HEK293T (cell line): ENCODE results near the gene ITGB7.

ENCODE experiments used
- CTCF ChIA-PET: fragments of 350-600 bp; formaldehyde crosslinking; extraction: SDS; loops from one replicate; lab custom pipeline; 2021; ENCODE audit warnings: antibody characterized with exemption, inconsistent platforms; lab: Yijun Ruan, JAX
- POLR2A ChIA-PET: fragments of 350-600 bp; formaldehyde crosslinking; extraction: SDS; loops from one replicate; lab custom pipeline; 2020; ENCODE audit warnings: antibody characterized with exemption, inconsistent platforms; lab: Yijun Ruan, JAX
- DNase-seq: peaks from one replicate; pipeline ENCODE4 v3.0.0; 2012; ENCODE audit warnings: mixed read lengths; ENCODE audit errors: extremely low spot score
- ARNT ChIP-seq: fragments of 450-650 bp; IDR thresholded peaks from 2 replicates; pipeline ENCODE4 v1.6.1; 2017; ENCODE audit warnings: mild to moderate bottlenecking
- BHLHE40 ChIP-seq: fragments of 450-650 bp; IDR thresholded peaks from 2 replicates; pipeline ENCODE4 v1.6.1; 2016; ENCODE audit warnings: mild to moderate bottlenecking, moderate library complexity, borderline replicate concordance
- CTBP1 ChIP-seq: fragments of 450-650 bp; IDR thresholded peaks from 2 replicates; pipeline ENCODE4 v1.6.1; 2016; ENCODE audit warnings: borderline replicate concordance
- ELF4 ChIP-seq: fragments of 450-650 bp; IDR thresholded peaks from 2 replicates; pipeline ENCODE4 v1.6.1; 2017; ENCODE audit warnings: antibody characterized with exemption
- FOXA1 ChIP-seq: fragments of 450-650 bp; IDR thresholded peaks from 2 replicates; pipeline ENCODE4 v1.6.1; 2016; ENCODE audit warnings: mild to moderate bottlenecking
- FOXK2 ChIP-seq: fragments of 450-650 bp; IDR thresholded peaks from 2 replicates; pipeline ENCODE4 v1.6.1; 2016; ENCODE audit warnings: mild to moderate bottlenecking
- FOXM1 ChIP-seq: fragments of 450-650 bp; IDR thresholded peaks from 2 replicates; pipeline ENCODE4 v1.6.1; 2017; ENCODE audit warnings: mild to moderate bottlenecking, borderline replicate concordance
- HDGF ChIP-seq: fragments of 450-650 bp; IDR thresholded peaks from 2 replicates; pipeline ENCODE4 v1.6.1; 2017; ENCODE audit warnings: antibody characterized with exemption, borderline replicate concordance
- L3MBTL2 ChIP-seq: fragments of 450-650 bp; conservative IDR thresholded peaks from 2 replicates; pipeline ENCODE4 v1.6.1; 2016; ENCODE audit warnings: mild to moderate bottlenecking
- LEF1 ChIP-seq: fragments of 450-650 bp; IDR thresholded peaks from 2 replicates; pipeline ENCODE4 v1.6.1; 2017; ENCODE audit warnings: mild to moderate bottlenecking, borderline replicate concordance
- NFRKB ChIP-seq: fragments of 450-650 bp; IDR thresholded peaks from 2 replicates; pipeline ENCODE4 v1.6.1; 2016; ENCODE audit warnings: mild to moderate bottlenecking, moderate library complexity
- PKNOX1 ChIP-seq: fragments of 450-650 bp; IDR thresholded peaks from 2 replicates; pipeline ENCODE4 v1.6.1; 2016
- SP1 ChIP-seq: fragments of 450-650 bp; IDR thresholded peaks from 2 replicates; pipeline ENCODE4 v1.6.1; 2017
- SUZ12 ChIP-seq: fragments of 450-650 bp; IDR thresholded peaks from 2 replicates; pipeline ENCODE4 v1.6.1; 2016; ENCODE audit warnings: mild to moderate bottlenecking
- TARDBP ChIP-seq: fragments of 450-650 bp; IDR thresholded peaks from 2 replicates; pipeline ENCODE4 v1.6.1; 2016
- ZNF384 ChIP-seq: fragments of 450-650 bp; IDR thresholded peaks from 2 replicates; pipeline ENCODE4 v1.6.1; 2016

The ITGB7 gene

GRCh38 chr12:53152390-53152789 lies 54.7 kb downstream of the ITGB7 start:
- ChIA-PET CTCF (no interaction called here), POLR2A (no interaction called here)
- TF ChIP-seq FOXK2, result no peak
- TF ChIP-seq SP1, result no peak
- no peak for TF ChIP-seq SUZ12
- no peak for TF ChIP-seq FOXM1
- no peak for TF ChIP-seq ARNT
- no peak for TF ChIP-seq CTBP1
- TF ChIP-seq FOXA1, result no peak
- TF ChIP-seq LEF1, result no peak
- TF ChIP-seq HDGF, result no peak
- TF ChIP-seq PKNOX1, result no peak
- TF ChIP-seq TARDBP, result no peak
- no peak for TF ChIP-seq NFRKB
- DNase-seq, result no peak

- CTCF ChIA-PET, result interaction anchor here (1.2 kb wide), 1 partner anchor 9 kb away, joined by 4 read pairs; no protein-coding TSS in a partner anchor
- POLR2A ChIA-PET, result no interaction called here
- TF ChIP-seq TARDBP (no peak), NFRKB (no peak), ELF4 (no peak), FOXK2 (no peak)
- DNase-seq, result no peak
Measured at GRCh38 chr12:53151039-53151438, 56.0 kb downstream of the ITGB7 start.

- CTCF ChIA-PET, result no interaction called here
- no peak for TF ChIP-seq PKNOX1
- TF ChIP-seq HDGF, result no peak
- no peak for TF ChIP-seq ARNT
- no peak for TF ChIP-seq CTBP1
- TF ChIP-seq SP1, result no peak
- TF ChIP-seq FOXK2, result no peak
- no peak for TF ChIP-seq NFRKB
- TF ChIP-seq L3MBTL2, result no peak
- DNase-seq, result no peak
- POLR2A ChIA-PET, result no interaction called here
Measured at GRCh38 chr12:53147653-53148052, 59.4 kb downstream of the ITGB7 start.

GRCh38 chr12:53147181-53147580 lies 59.9 kb downstream of the ITGB7 start:
- ChIA-PET POLR2A (no interaction called here), CTCF (no interaction called here)
- no peak for DNase-seq
- peak; percentile 49 for TF ChIP-seq NFRKB
- no peak for TF ChIP-seq FOXM1
- no peak for TF ChIP-seq L3MBTL2
- TF ChIP-seq HDGF, result no peak

- POLR2A ChIA-PET, result interaction anchor here (0.7 kb wide), 1 partner anchor 53 kb away, joined by 4 read pairs; no protein-coding TSS in a partner anchor
- CTCF ChIA-PET, result no interaction called here
- TF ChIP-seq ARNT (no peak), TARDBP (no peak), FOXK2 (no peak), FOXA1 (no peak), HDGF (no peak), BHLHE40 (no peak), ELF4 (no peak), ZNF384 (no peak), FOXM1 (no peak), SUZ12 (no peak), NFRKB (no peak), LEF1 (no peak), L3MBTL2 (no peak)
- no peak for DNase-seq
Measured at GRCh38 chr12:53145383-53146260, 61.4 kb downstream of the ITGB7 start.

- DNase-seq, result no peak
- ChIA-PET POLR2A (no interaction called here), CTCF (interaction anchor here (0.7 kb wide), 1 partner anchor 81 kb away, joined by 4 read pairs; no protein-coding TSS in a partner anchor)
- TF ChIP-seq NFRKB, result no peak
Measured at GRCh38 chr12:53143355-53143754, 63.7 kb downstream of the ITGB7 start.
